HEK293 (cell line): ENCODE data around the gene COL19A1.

Source experiments
- CTCF ChIA-PET: fragments of 350-600 bp; formaldehyde crosslinking; extraction: SDS; loops from one replicate; lab custom pipeline; 2021; ENCODE audit warnings: antibody characterized with exemption; lab: Yijun Ruan, JAX
- POLR2A ChIA-PET: fragments of 300-600 bp; formaldehyde crosslinking; extraction: SDS; loops from one replicate; lab custom pipeline; 2020; ENCODE audit warnings: antibody characterized with exemption, inconsistent platforms; lab: Yijun Ruan, JAX
- H3K27ac ChIP-seq: fragments of 200-500 bp; sonication (Bioruptor generic); 2 replicates; pipeline ENCODE4 v1.5.1; 2014; ENCODE audit warnings: low read depth, low read length, control low read depth, inconsistent platforms; ENCODE audit errors: extremely low read depth
- H3K36me3 ChIP-seq, 2 experiments: fragments of 200-500 bp in 1 of 2; sonication (Bioruptor generic) in 1 of 2; 1 replicate in 1 of 2; 2 replicates in 1 of 2; pipeline ENCODE4 v1.5.1; 2014 to 2017; ENCODE audit warnings: inconsistent platforms in 2 of 2, low read length in 2 of 2; ENCODE audit not compliant: control insufficient read depth in 2 of 2, insufficient read depth in 1 of 2
- H3K4me1 ChIP-seq: fragments of 200-500 bp; sonication (Bioruptor generic); 2 replicates; pipeline ENCODE4 v1.5.1; 2014; ENCODE audit warnings: mild to moderate bottlenecking, low read length, inconsistent platforms; ENCODE audit not compliant: control insufficient read depth, insufficient read depth
- H3K4me3 ChIP-seq: 2 replicates; pipeline ENCODE4 v1.5.1; 2011; ENCODE audit warnings: low read depth, mild to moderate bottlenecking, control low read depth, low read length, moderate library complexity
- H3K9me3 ChIP-seq: fragments of 200-500 bp; sonication (Bioruptor generic); 2 replicates; pipeline ENCODE4 v1.5.1; 2014; ENCODE audit warnings: low read depth, low read length, inconsistent platforms; ENCODE audit not compliant: control insufficient read depth, insufficient read depth
- KLF9 ChIP-seq: fragments of 450-650 bp; formaldehyde crosslinking; IDR thresholded peaks from 2 replicates; pipeline ENCODE4 v1.5.1; 2016; ENCODE audit warnings: missing biosample characterization, missing genetic modification characterization, low read depth
- PRDM1 ChIP-seq: fragments of 450-650 bp; formaldehyde crosslinking; IDR thresholded peaks from 2 replicates; pipeline ENCODE4; 2016; ENCODE audit warnings: missing biosample characterization, missing genetic modification characterization
- PRDM10 ChIP-seq: fragments of 450-650 bp; formaldehyde crosslinking; IDR thresholded peaks from 2 replicates; pipeline ENCODE4 v1.5.1; 2016; ENCODE audit warnings: missing biosample characterization, missing genetic modification characterization
- REST ChIP-seq: fragments of 450-650 bp; formaldehyde crosslinking; IDR thresholded peaks from 2 replicates; pipeline ENCODE4 v1.5.1; 2016; ENCODE audit warnings: missing biosample characterization, missing genetic modification characterization
- ZBTB11 ChIP-seq: fragments of 450-650 bp; formaldehyde crosslinking; conservative IDR thresholded peaks from 2 replicates; pipeline ENCODE4 v1.5.1; 2016; ENCODE audit warnings: low read depth, missing biosample characterization, missing genetic modification characterization
- ZNF140 ChIP-seq: fragments of 450-650 bp; formaldehyde crosslinking; IDR thresholded peaks from 2 replicates; pipeline ENCODE4 v1.5.1; 2016; ENCODE audit warnings: missing biosample characterization, missing genetic modification characterization
- ZNF174 ChIP-seq: fragments of 450-650 bp; formaldehyde crosslinking; IDR thresholded peaks from 2 replicates; pipeline ENCODE4 v1.5.0; 2017; ENCODE audit warnings: missing biosample characterization, mild to moderate bottlenecking, missing genetic modification characterization
- ZNF302 ChIP-seq: fragments of 450-650 bp; formaldehyde crosslinking; IDR thresholded peaks from 2 replicates; pipeline ENCODE4 v1.5.1; 2016; ENCODE audit warnings: missing biosample characterization, missing genetic modification characterization, low read depth
- ZNF394 ChIP-seq: fragments of 450-650 bp; formaldehyde crosslinking; IDR thresholded peaks from 2 replicates; pipeline ENCODE4 v1.5.1; 2016; ENCODE audit warnings: missing biosample characterization, missing genetic modification characterization, mild to moderate bottlenecking, moderate library complexity, borderline replicate concordance
- ZNF426 ChIP-seq: fragments of 450-650 bp; formaldehyde crosslinking; IDR thresholded peaks from 2 replicates; pipeline ENCODE4 v1.5.1; 2017; ENCODE audit warnings: missing biosample characterization, missing genetic modification characterization, mild to moderate bottlenecking, inconsistent platforms, moderate library complexity
- ZNF488 ChIP-seq: fragments of 450-650 bp; formaldehyde crosslinking; IDR thresholded peaks from 2 replicates; pipeline ENCODE4 v1.5.1; 2016; ENCODE audit warnings: missing biosample characterization, missing genetic modification characterization
- ZNF514 ChIP-seq: fragments of 450-650 bp; formaldehyde crosslinking; IDR thresholded peaks from 2 replicates; pipeline ENCODE4 v1.5.1; 2016; ENCODE audit warnings: missing biosample characterization, missing genetic modification characterization
- ZNF518A ChIP-seq: fragments of 450-650 bp; formaldehyde crosslinking; conservative IDR thresholded peaks from 2 replicates; pipeline ENCODE4 v1.5.1; 2016; ENCODE audit warnings: low read depth, missing biosample characterization, missing genetic modification characterization
- ZNF555 ChIP-seq: fragments of 450-650 bp; formaldehyde crosslinking; conservative IDR thresholded peaks from 2 replicates; pipeline ENCODE4 v1.5.1; 2017; ENCODE audit warnings: missing biosample characterization, mild to moderate bottlenecking, missing genetic modification characterization, inconsistent platforms
- ZNF623 ChIP-seq: fragments of 450-650 bp; formaldehyde crosslinking; IDR thresholded peaks from 2 replicates; pipeline ENCODE4 v1.5.1; 2016; ENCODE audit warnings: missing biosample characterization, missing genetic modification characterization
- ZNF791 ChIP-seq: fragments of 450-650 bp; formaldehyde crosslinking; IDR thresholded peaks from 2 replicates; pipeline ENCODE4 v1.5.1; 2016; ENCODE audit warnings: missing biosample characterization, missing genetic modification characterization

Gene COL19A1

GRCh38 chr6:70072540-70073179 lies 206.3 kb downstream of the COL19A1 start:
- ChIA-PET POLR2A (interaction anchor here (0.5 kb wide), 1 partner anchor 27 kb away, joined by 3 read pairs; no protein-coding TSS in a partner anchor), CTCF (interaction anchor here (0.5 kb wide), 1 partner anchor 30 kb away, joined by 4 read pairs; no protein-coding TSS in a partner anchor)
- H3K4me1 ChIP-seq: no peaks in the 10 kb centered on the region
- H3K9me3 ChIP-seq: no peaks in the 10 kb centered on the region
- no peak overlapping the region for H3K27ac ChIP-seq
- no peak overlapping the region for H3K4me3 ChIP-seq
- H3K36me3 ChIP-seq: no peaks in the 10 kb centered on the region
- peak; percentile 51; the same call in 1 of the 2 replicates for TF ChIP-seq ZBTB11 (tag by site-specific recombination)
- TF ChIP-seq ZNF623 (tag by site-specific recombination): peak; percentile 51
- TF ChIP-seq REST: peak; percentile 49; the same call in 1 of the 2 replicates
- no peak for TF ChIP-seq PRDM1 (tag by site-specific recombination)
- no peak for TF ChIP-seq KLF9 (tag by site-specific recombination)
- peak; percentile 26; the same call in 1 of the 2 replicates for TF ChIP-seq ZNF140 (tag by site-specific recombination)
- no peak for TF ChIP-seq ZNF302
- peak; percentile 75; the same call in 1 of the 2 replicates for TF ChIP-seq ZNF394 (tag by site-specific recombination)
- TF ChIP-seq PRDM10 (tag by site-specific recombination): no peak
- TF ChIP-seq ZNF791 (tag by site-specific recombination): no peak
- TF ChIP-seq ZNF488 (tag by site-specific recombination): no peak
- TF ChIP-seq ZNF555 (tag by site-specific recombination): peak; percentile 49; the same call in 1 of the 2 replicates
- TF ChIP-seq ZNF518A: peak; percentile 72
- TF ChIP-seq ZNF174: no peak
- no peak for TF ChIP-seq ZNF514
- peak; percentile 53 for TF ChIP-seq ZNF426 (tag by site-specific recombination)
